HG02623 (cell line): ENCODE results near the gene DBX2.
"Not testable (repeated sequence)": the region's sequence is repeated elsewhere in the genome, so short reads cannot be mapped to it uniquely, and the experiment has no call there.

ENCODE experiments used
- ATAC-seq: cut with Tn5 transposase; IDR thresholded peaks from one replicate; pipeline ENCODE4 v1.9.1; 2021; ENCODE audit warnings: moderate library complexity; ENCODE audit not compliant: unreplicated experiment

DBX2 gene

DNA sequence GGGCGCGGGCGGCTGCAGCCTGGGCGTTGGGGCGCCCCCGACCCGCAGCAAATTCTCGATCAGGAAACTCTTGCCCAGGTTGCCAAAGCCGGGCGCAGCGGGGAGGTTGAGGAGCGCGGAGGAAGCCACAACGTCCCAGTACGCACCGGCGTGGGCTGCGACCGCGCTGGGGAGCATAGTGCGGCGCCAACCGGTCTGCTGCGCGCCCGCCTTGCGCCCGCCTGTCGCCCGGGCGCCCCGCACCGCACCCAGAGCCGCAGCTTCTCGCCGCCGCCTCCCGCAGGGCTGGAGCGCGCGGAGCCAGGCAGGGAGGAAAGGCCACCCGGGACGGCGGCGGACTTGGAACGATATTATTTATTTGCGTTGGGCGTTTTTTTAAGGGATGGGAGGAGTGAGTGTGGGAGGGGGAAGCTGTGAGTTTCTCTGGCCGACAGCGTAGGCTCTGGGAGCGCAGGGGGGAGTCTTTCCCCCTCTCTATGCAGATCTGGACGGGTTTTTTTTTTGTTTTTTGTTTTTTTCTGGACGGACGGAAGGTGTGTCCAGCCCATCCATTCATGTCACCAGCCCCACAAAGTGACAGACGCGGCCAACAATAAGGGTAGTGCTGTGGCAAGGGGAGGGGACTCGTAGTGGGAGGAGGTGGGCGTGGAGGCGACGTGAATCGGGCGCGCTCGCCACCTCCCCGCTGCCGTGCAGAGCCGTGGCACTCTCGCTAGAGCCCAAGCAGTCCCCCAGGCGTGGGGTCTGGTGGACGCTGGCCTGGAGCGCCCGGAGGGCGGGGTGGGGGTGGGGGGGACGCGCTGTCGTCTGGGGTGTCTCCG, at the start of gene DBX2:
Gene DBX2 (minus strand): TSS at position 349 of the 821 bp plus-strand sequence. CDS start 172 bp downstream, at position 177.
- ATAC-seq = no peak

- ATAC-seq = no peak
Observed at GRCh38 chr12:45098766-45099165, 47.9 kb upstream of the DBX2 start.

DNA sequence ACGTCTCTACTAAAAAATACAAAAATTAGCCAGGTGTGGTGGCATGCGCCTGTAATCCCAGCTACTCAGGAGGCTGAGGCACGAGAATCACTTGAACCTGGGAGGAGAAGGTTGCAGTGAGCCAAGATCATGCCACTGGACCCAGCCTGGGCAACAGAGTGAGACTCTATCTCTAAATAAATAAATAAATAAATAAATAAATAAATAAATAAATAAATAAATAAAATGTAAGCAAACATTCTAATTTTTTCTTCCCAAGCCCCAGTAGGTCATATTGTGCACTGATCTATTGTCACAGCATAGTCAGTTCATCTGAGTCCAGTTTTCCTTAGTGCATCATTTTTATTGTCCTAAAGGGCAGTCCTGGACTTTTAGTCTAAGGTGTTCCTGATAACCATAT, 44.5 kb upstream of the DBX2 start:
- not testable (repeated sequence) for ATAC-seq

DNA sequence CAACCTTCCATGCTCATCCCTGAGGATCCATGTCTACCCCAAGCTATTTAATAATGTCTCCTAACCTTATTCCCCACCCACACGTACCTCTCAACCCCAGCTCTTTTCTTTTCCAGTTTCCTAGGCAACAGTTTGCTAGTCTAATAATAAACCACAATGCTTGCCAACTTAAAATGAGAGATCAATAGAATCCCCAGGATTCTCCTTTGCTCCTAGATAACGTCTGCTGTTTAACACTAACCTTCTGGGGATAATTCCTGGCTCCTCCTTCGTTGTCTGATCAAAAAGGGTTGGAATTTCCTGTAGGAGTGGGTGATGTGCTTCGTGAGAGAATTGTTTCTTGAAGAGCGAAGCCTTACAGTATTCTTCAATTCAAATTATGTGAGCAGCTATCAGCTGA, 42.2 kb upstream of the DBX2 start:
- no peak for ATAC-seq

DNA sequence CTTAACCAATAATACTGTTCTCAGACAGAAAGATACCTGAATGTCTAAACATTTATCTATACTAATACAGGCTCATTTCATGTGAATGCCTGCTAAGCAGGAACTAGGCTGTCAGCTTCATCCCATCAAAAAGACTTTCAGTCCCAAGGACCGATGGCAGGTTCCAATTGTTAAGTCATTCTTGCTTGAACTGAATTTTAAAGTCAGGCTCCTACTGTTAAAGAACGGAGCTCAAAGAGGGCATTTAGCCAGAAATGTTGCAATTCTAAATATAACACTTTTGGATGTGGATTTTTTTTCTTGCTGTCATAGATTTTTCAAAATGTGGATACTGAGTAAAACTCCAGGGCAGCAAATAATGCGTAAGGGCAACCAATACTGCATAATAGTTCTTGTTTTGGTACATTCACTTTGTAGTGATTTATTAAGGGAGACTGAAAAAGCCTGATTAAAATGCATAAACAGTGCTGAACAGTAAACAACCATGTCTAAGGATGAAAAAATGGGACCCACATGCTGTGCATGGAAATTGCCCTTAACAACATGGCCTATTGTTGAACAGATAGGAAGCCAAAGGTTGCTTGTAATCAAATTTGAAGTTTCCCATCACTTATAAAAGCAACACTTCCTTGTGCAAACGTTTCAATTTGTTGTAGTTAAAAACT, 38.6 kb upstream of the DBX2 start:
- no peak for ATAC-seq

- no peak for ATAC-seq
Observed at GRCh38 chr12:45088608-45089007, 37.7 kb upstream of the DBX2 start.

DNA sequence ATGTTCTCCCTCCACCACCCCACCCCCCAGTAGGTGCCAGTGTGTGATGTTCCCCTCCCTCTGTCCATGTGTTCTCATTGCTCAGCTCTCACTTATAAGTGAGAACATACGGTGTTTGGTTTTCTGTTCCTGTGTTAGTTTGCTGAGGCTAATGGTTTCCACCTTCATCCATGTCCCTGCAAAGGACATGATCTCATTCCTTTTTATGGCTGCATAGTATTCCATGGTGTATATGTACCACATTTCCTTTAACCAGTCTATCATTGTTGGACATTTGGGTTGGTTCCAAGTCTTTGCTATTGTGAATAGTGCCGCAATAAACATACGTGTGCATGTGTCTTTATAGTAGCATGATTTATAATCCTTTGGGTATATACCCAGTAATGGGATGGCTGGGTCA, 33.3 kb upstream of the DBX2 start:
- not testable (repeated sequence) for ATAC-seq

DNA sequence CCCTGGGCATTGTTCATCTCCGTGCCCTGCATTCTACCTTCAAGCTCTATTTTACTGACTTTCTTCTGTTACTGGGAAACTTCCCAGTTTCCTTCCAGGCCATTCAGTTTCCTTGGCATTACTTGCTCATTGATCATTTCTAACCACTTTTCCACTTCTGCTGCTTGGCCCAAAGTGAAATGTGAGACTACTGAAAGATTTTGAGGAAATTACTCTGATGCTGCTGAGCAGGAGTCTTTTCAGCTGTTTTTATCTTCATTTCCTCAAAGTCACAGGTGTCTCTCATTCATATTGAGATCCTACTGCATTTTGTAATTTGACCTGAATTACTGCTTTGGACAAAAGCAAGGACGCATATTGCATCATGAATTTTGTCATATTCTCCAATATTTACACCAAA, 26.4 kb upstream of the DBX2 start:
- no peak for ATAC-seq

GRCh38 chr12:45076417-45077026, 25.6 kb upstream of the DBX2 start:
- ATAC-seq = no peak

DNA sequence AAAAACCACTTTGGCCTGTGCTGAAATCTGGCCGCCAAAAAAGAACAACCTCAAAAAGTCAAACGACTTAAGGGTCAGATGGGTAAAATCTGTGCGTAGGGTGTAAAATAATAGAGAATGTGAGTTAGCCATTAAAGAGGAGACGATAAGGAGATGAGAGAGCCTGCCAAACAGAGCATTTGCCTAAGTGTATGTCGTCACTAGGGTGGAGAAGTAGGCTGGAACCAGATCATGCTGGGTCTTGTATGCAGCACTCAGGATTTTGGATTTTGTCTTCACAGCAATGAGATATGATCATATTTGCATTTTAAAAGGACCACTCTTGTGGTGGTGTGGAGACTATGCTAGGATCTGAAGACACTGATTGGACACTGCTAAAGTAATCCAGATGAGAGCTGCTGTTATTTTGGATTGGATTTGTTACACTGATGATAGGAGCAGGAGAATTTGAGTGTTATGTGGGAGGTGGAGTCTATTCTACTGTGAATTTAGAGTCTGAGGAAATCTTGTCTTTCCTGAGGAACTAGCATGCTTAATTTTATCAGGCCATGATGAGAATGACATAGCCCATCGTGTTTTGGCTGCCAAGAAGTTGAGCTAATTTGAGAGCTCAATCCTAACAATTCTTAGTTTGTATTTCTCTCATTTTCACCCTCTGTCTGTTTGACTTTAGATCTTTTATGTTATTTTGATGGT, 24.8 kb upstream of the DBX2 start:
- no peak for ATAC-seq

- no peak for ATAC-seq
Observed at GRCh38 chr12:45065125-45065626, 14.3 kb upstream of the DBX2 start.

DNA sequence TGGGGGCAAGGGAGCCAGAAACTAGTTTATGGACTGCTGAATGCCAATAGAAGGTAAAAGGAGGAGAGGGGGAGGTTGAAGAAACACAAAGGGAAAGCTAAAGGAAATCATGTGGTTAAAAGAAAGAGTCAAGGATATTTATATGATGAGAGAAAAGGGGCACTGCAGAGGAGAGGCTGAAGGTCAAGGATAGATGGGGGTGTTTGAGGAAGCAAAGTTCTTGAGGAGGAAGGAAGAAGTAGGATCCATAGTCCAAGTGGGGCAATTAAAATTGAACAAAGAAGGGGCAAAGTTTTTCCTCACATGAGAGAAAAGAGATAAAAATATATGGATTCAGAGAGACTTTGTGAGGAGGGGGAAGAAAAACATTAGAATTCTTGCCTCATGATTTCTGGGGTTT, 10.1 kb upstream of the DBX2 start:
- ATAC-seq = no peak

- ATAC-seq = no peak
Observed at GRCh38 chr12:45051572-45052125, 750 bp upstream of the DBX2 start.

DNA sequence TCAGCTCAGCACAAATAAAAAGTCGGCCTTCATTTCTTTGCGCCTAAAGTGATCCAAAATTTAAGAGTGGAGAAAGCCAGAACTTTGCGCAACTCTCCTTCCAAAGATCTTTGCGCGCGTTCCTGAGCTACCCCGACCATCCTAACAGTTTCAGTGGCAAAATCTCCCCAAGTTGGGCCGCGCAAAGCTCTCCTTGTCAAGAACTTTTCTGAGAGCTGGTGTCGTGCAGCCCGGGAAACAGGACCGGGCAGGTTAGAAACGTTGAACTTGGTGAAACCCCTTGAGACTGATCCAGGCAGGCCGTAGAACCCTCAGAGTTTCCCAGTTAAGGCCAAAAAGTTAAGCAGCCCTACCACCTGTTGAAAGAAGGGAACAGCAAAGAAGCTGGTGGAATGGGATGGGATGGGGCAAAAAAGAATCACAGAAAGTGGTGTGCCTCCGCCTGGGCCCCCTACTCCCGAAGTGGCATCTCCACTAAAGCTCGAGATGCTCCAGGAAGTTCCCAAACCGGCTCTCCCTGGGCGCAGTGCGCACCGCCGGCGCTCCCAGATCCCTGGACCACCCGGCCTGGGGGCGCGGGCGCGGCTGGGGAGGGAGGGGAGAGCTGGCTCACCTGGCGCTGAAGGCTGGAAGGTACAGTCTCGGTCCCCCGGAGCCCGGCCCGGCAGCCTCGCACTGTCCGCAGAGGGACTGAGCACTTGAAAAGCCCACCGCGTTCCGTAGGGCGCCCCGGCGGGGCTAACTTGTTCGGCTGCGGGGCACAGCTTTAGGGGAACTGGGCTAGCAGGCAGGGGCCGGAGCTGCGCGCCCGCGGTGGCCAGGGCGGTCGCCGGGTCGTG, 768 bp downstream of the DBX2 start:
- ATAC-seq = no peak

DNA sequence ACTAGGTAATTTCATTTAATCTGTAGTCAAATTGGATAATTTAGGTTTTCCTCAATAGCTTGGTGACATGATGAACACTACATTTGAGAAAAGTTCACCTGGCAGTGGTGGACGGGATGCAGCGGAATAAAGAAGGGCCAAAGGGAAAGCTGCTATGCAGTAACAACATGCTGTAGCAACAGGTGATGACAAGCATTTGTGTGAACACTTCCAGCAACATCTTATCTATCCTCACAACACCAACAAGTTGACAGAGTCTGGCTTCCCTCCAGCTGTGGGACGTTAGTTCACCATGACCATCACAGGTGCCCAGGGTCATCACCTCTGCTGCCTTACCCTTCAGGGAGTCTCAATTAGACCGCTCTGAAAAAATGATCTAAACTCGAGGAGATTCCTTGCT, 8.3 kb downstream of the DBX2 start:
- no peak for ATAC-seq

- ATAC-seq = no peak
Observed at GRCh38 chr12:45040977-45041376, 9.9 kb downstream of the DBX2 start.

DNA sequence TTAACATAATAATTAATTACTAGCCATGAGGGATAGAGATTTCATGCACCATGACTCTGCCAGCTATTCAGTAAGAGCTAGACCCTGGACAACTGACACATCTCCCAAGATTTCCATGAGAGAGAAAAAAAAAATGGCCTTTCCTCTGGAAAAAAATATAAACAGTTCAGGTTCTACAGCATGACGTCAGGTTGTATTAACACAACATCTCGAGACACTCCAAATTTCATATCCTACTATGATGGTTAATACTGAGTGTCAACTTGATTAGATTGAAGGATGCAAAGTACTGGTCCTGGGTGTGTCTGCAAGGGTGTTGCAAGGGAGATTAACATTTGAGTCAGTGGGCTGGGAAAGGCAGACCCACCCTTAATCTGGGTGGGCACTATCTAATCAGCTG, 11.1 kb downstream of the DBX2 start:
- no peak for ATAC-seq

DNA sequence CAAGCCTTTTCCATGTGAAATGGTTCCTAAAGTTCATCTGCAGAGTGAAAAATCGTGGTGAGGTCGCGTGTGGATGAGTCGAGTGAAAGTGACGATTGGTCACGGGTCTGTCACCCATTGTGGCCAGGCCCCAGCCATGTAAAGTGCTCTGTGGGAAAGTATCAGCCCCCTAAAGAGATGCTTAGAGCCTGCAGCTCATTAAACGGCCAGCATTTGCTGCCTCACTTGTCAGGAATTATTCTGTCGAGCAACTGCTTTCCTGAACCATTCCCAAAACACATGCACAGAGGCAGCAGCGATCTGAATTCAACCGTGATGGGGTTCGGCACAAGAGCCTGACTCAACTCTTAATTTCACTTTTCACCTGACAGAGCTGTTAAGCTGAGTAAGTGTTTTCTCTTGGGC, 16.0 kb downstream of the DBX2 start:
- no peak for ATAC-seq

DNA sequence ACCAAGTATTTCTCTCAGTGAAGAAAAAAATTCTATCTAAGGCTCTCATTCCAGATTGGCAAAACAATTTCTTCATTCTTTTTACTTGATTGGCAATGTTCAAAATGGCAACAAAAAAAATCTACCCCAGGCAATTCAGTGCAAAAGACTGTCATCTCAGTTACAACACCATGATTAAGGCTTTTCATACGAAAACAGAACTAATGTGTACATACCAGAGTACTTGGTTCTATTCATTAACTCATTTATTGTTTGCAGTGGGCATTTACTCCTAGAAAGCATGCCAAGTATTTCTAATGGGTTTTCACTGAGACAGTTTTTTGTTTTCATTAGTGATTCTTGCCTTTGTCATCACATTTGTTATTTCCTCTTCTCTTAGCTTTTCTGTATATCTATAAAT, 33.0 kb downstream of the DBX2 start:
- no peak for ATAC-seq

DNA sequence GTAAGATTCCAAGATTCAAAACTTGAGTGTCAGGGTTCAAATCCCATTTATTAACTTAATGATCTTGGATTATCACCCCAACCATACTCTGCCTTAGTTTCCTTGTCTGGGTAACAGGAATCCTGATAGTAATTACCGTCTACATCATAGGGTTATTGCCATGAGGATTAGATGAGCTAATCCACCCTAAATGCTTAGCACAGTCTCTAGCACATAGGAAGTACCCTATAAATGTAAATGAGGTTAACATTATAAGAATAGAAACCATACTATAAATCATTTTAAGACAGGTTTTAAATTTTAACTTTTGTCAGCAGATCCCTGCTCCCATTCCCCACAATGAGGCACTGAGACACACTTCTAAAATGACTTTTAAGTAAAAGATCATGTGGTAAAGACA, 36.5 kb downstream of the DBX2 start:
- no peak for ATAC-seq
